HCT116 (cell line): Measurements from ENCODE around the gene ARHGAP8. TPM values are rescaled to one million over a fixed set of nuclear protein-coding genes. Genes with fewer than 3 reads are reported as not detected.

Experiments
- ATAC-seq: fragments of 200-7000 bp; cut with Tn5 transposase; 2 replicates; pipeline ENCODE4 v1.9.1; 2020; ENCODE audit warnings: mild to moderate bottlenecking, moderate library complexity
- BruUV-seq: library from RNA; stranded (reverse); fragments of 400-500 nt; replicated peaks from 2 replicates; lab custom pipeline; 2021; lab: Mats Ljungman, UMichigan
- CTCF ChIA-PET: fragments of 300-600 bp; sonication (Branson Sonifier 250); formaldehyde crosslinking; loops from one replicate; lab custom pipeline; 2021; ENCODE audit warnings: antibody characterized with exemption; lab: Charles Lee
- POLR2A ChIA-PET: fragments of 300-600, 350-600 bp; sonication (Branson Sonifier 250); formaldehyde crosslinking; loops from one replicate; lab custom pipeline; 2021; ENCODE audit warnings: antibody characterized with exemption; lab: Charles Lee
- RAD21 ChIA-PET, 2 experiments: fragments of 300-600 bp; sonication (Branson Sonifier 250); formaldehyde crosslinking; loops; one replicate each; lab custom pipeline; 2023; ENCODE audit warnings: low total read pairs in 2 of 2; ENCODE audit not compliant: uncharacterized antibody in 2 of 2, unreplicated experiment in 2 of 2, low non-redundant PET in 1 of 2; lab: Charles Lee
- DNase-seq: peaks from one replicate; pipeline ENCODE4 v3.0.0-alpha.2; 2010; ENCODE audit warnings: low read depth, low spot score
- H2AFZ ChIP-seq: fragments of 200-600 bp; shearing (Covaris generic), sonication (generic); 2 replicates; pipeline ENCODE4 v1.6.1; 2017; ENCODE audit warnings: low read depth, mixed run types, mixed read lengths, antibody characterized with exemption, low read length; ENCODE audit not compliant: poor library complexity, severe bottlenecking
- H3K27ac ChIP-seq: 2 replicates; pipeline ENCODE4 v1.5.1; 2012; ENCODE audit warnings: low read depth, low read length
- H3K27me3 ChIP-seq: fragments of 200-600 bp; sonication (generic); 2 replicates; pipeline ENCODE4 v1.6.1; 2016; ENCODE audit warnings: mixed run types, low read length, mixed read lengths; ENCODE audit not compliant: insufficient read depth
- H3K36me3 ChIP-seq, 2 experiments: fragments of 200-500 bp in 1 of 2; fragments of 200-600 bp in 1 of 2; sonication (Bioruptor generic) in 1 of 2; sonication (generic) in 1 of 2; 2 replicates each; pipeline versions ENCODE4 v1.5.1 to v1.6.1; 2014 to 2016; ENCODE audit warnings: low read length in 2 of 2, inconsistent platforms in 1 of 2, mixed read lengths in 1 of 2, mixed run types in 1 of 2; ENCODE audit not compliant: insufficient read depth in 2 of 2, control insufficient read depth in 1 of 2
- H3K4me1 ChIP-seq, 2 experiments: fragments of 200-600 bp in 1 of 2; sonication (generic) in 1 of 2; 2 replicates each; pipeline versions ENCODE4 v1.5.1 to v1.6.1; 2012 to 2017; ENCODE audit warnings: low read length in 2 of 2, inconsistent platforms in 1 of 2, mild to moderate bottlenecking in 1 of 2, mixed read lengths in 1 of 2, mixed run types in 1 of 2, moderate library complexity in 1 of 2; ENCODE audit not compliant: insufficient read depth in 2 of 2, control insufficient read depth in 1 of 2
- H3K4me2 ChIP-seq: fragments of 200-600 bp; sonication (generic); 2 replicates; pipeline ENCODE4 v1.6.1; 2017; ENCODE audit warnings: mixed run types, low read length, mixed read lengths
- H3K4me3 ChIP-seq, 2 experiments: fragments of 200-600 bp in 1 of 2; sonication (generic) in 1 of 2; replicated peaks in 1 of 2; 2 replicates each; pipeline ENCODE4 v1.5.1; 2011 to 2016; ENCODE audit warnings: low read length in 2 of 2, control low read depth in 1 of 2, low read depth in 1 of 2, mild to moderate bottlenecking in 1 of 2, mixed read lengths in 1 of 2, mixed run types in 1 of 2
- H3K79me2 ChIP-seq: fragments of 200-600 bp; sonication (generic); 2 replicates; pipeline ENCODE4 v1.6.1; 2017; ENCODE audit warnings: mild to moderate bottlenecking, mixed run types, low read length, moderate library complexity, mixed read lengths; ENCODE audit not compliant: insufficient read depth
- H3K9ac ChIP-seq: fragments of 200-600 bp; sonication (generic); 2 replicates; pipeline ENCODE4 v1.6.1; 2016; ENCODE audit warnings: low read length, mixed read lengths
- H3K9me2 ChIP-seq: fragments of 200-600 bp; sonication (generic), shearing (Covaris generic); 2 replicates; pipeline ENCODE4 v1.6.1; 2017; ENCODE audit warnings: mixed run types, mild to moderate bottlenecking, moderate library complexity; ENCODE audit not compliant: insufficient read depth
- H3K9me3 ChIP-seq, 2 experiments: fragments of 200-500 bp in 1 of 2; fragments of 200-600 bp in 1 of 2; sonication (Bioruptor generic) in 1 of 2; sonication (generic) in 1 of 2; 2 replicates each; pipeline ENCODE4 v1.6.1; 2014 to 2017; ENCODE audit warnings: low read length in 2 of 2, mixed read lengths in 2 of 2, inconsistent platforms in 1 of 2, low read depth in 1 of 2, mild to moderate bottlenecking in 1 of 2, mixed run types in 1 of 2, moderate library complexity in 1 of 2; ENCODE audit not compliant: control insufficient read depth in 1 of 2, insufficient read depth in 1 of 2
- H4K20me1 ChIP-seq: fragments of 200-600 bp; sonication (generic), shearing (Covaris generic); 2 replicates; pipeline ENCODE4 v1.6.1; 2017; ENCODE audit warnings: mixed run types, mild to moderate bottlenecking, moderate library complexity; ENCODE audit not compliant: insufficient read depth
- ELF1 ChIP-seq: IDR thresholded peaks from 2 replicates; pipeline ENCODE4 v1.6.1; 2012; ENCODE audit warnings: low read depth, borderline replicate concordance
- EZH2 ChIP-seq: fragments of 200-600 bp; sonication (generic); IDR thresholded peaks from 2 replicates; pipeline ENCODE4 v1.6.1; 2017; ENCODE audit warnings: antibody characterized with exemption, mixed run types
- POLR2A ChIP-seq: IDR thresholded peaks from 2 replicates; pipeline ENCODE4 v1.7.0; 2011; ENCODE audit warnings: borderline replicate concordance; ENCODE audit not compliant: insufficient read depth, insufficient read length; ENCODE audit errors: extremely low read depth
- RAD21 ChIP-seq: IDR thresholded peaks from 2 replicates; pipeline ENCODE4 v1.6.1; 2012; ENCODE audit warnings: low read depth, mild to moderate bottlenecking
- SIN3A ChIP-seq: IDR thresholded peaks from 2 replicates; pipeline ENCODE4 v1.6.1; 2012; ENCODE audit warnings: low read depth
- SP1 ChIP-seq: IDR thresholded peaks from 2 replicates; pipeline ENCODE4 v1.6.1; 2012; ENCODE audit warnings: low read depth
- SRF ChIP-seq: IDR thresholded peaks from 2 replicates; pipeline ENCODE4 v1.6.1; 2012; ENCODE audit warnings: low read depth
- ZBTB33 ChIP-seq: IDR thresholded peaks from 2 replicates; pipeline ENCODE4 v1.6.1; 2011; ENCODE audit warnings: mild to moderate bottlenecking, low read length, moderate library complexity; ENCODE audit not compliant: insufficient replicate concordance; ENCODE audit errors: extremely low read depth
- ZNF274 ChIP-seq: fragments of 200-500 bp; sonication (Bioruptor generic); IDR thresholded peaks from 2 replicates; pipeline ENCODE4 v1.6.1; 2014; ENCODE audit warnings: mild to moderate bottlenecking, low read depth, low read length, inconsistent platforms
- intact Hi-C: fragments of 100-400 bp; cut with micrococcal nuclease; formaldehyde crosslinking; loops from 2 replicates; pipeline ENCODE4 v1.10.0; 2022
- total RNA-seq: library from RNA; stranded (reverse); gene quantifications from one replicate; pipeline ENCODE4 v1.2.1, GENCODE V29; 2021; ENCODE audit not compliant: unreplicated experiment
- TF ChIP-seq, protein P1 (sequence below): IDR thresholded peaks from 2 replicates; pipeline ENCODE4 v1.6.1; 2012

The ARHGAP8 gene
- total RNA-seq, 1 experiment from 2014 or later: 67.5 TPM

DNA sequence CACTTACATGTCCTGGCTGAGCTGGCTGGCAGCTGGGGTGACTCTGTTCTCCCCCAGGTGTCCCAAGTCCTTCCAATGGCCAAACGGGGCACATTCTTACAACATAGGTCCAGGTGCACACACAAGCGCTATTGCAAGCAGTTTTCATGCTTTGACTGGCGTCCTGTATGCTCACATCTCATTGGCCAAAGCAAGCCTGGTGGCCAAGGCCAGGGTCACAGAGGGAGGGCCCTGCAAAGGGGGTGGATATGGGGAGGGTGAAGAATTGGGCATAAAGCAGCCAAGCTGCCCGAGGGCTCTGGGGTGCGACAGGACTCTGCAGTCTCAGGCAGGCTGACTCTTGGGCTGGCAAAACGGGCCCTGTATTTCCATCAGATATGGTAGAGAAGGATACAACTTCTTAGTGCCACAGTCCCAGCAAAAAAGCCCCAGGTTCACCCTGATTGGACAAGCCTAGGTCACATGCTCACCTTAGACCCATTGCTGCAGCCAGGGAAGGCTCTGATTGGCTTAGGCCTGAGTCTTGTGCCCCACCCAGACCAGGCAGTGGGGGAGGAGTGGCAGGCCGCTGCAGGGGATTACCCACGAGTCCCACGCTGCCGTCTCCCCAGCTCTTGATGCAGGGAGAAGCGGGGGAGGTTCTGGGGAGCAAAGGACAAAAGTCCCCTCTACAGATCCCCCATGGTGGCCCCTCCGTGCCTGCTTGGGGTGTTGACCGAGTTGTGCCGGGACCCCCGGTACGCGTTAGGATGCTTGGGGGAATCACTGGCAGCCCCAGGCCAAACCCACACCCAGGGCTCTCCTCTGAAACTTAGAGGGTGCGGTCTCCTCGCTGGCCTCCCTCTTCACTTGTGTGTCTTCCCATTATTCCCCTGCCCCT is 110.8 kb downstream of the ARHGAP8 start (continued):
- TF ChIP-seq, protein P1, sequence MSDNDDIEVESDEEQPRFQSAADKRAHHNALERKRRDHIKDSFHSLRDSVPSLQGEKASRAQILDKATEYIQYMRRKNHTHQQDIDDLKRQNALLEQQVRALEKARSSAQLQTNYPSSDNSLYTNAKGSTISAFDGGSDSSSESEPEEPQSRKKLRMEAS: no peak
- TF ChIP-seq POLR2A (no peak), ZNF274 (no peak), EZH2 (no peak), ZBTB33 (no peak), RAD21 (no peak), SP1 (no peak), SIN3A (no peak)

DNA sequence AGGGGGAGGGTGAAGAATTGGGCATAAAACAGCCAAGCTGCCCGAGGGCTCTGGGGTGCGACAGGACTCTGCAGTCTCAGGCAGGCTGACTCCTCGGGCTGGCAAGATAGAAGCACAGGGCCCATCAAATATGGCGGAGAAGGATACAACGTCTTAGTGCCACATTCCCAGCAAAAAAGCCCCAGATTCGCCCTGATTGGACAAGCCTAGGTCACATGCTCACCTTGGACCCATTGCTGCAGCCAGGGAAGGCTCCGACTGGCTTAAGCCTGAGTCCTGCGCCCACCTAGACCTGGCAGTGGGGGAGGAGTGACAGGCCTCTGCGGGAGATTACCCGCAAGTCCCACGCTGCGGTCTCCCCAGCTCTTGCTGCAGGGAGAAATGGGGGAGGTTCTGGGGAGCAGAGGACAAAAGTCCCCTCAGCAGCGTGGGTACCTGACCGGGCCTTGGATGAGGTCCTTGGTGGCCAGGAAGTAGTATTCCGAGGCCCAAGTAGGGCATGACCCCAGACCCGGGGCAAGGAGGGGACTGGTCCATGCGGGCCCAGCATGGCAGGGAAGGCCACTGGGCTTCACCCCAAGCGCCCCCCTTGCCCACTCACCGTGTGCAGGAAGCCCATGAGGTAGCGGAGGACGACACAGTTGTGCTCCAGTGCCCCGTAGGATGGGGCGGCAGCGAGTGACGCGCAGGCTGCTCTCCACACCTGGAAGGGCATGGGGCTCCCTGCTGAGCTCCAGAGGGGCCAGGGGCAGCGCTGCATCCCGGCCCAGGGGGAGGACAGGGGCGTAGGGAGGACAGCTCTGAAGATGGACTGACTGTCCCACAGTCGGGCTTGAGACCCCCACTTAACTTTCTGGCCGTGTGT is 113.0 kb downstream of the ARHGAP8 start:
- intact Hi-C loops: no loop called here
- Histone ChIP-seq H3K4me1 (peaks cover 15 to 42% of the 10 kb centered on the region in 2 experiments), H2AFZ (no peak overlapping the region), H3K4me3 (no peak overlapping the region), H3K79me2 (no peaks in the 10 kb centered on the region), H3K9me2 (no peaks in the 10 kb centered on the region), H4K20me1 (no peaks in the 10 kb centered on the region), H3K4me2 (no peak overlapping the region), H3K27ac (no peak overlapping the region), H3K9me3 (no peaks in the 10 kb centered on the region), H3K36me3 (peaks cover 0 to 3% of the 10 kb centered on the region in 2 experiments; a peak in 1 of 4 replicates), H3K9ac (no peak overlapping the region), H3K27me3 (no peaks in the 10 kb centered on the region)
- no peak for TF ChIP-seq SRF
- TF ChIP-seq ELF1: no peak
- no peak for TF ChIP-seq EZH2
- TF ChIP-seq, protein P1: no peak
- no peak for TF ChIP-seq POLR2A
- ChIA-PET CTCF (no interaction called here), POLR2A (no interaction called here), RAD21 (no interaction called here)
- BruUV-seq: no TSS peak
- DNase-seq: no peak
- ATAC-seq: no peak
